B cell (primary cell): ENCODE results near the gene CUL9. TPM values are rescaled to one million over a fixed set of nuclear protein-coding genes. Genes with fewer than 3 reads are reported as not detected.

ENCODE experiments used
- ATAC-seq: fragments of 200-7000 bp; cut with Tn5 transposase; one replicate; pipeline ENCODE4 v1.10.0; 2021; ENCODE audit warnings: low read depth, mild to moderate bottlenecking, moderate number of reproducible peaks, moderate library complexity
- CTCF ChIA-PET: fragments of 350-600 bp; sonication (Branson Sonifier 250); formaldehyde crosslinking; loops from one replicate; lab custom pipeline; 2021; ENCODE audit warnings: antibody characterized with exemption, inconsistent platforms; lab: Charles Lee
- POLR2A ChIA-PET: fragments of 350-600 bp; sonication (Branson Sonifier 250); formaldehyde crosslinking; loops from one replicate; lab custom pipeline; 2021; ENCODE audit warnings: antibody characterized with exemption; lab: Charles Lee
- DNase-seq: peaks from one replicate; pipeline ENCODE4 v3.0.0; 2013
- H2AFZ ChIP-seq: 2 replicates; pipeline ENCODE4 v1.6.1; 2012; ENCODE audit warnings: mild to moderate bottlenecking, low read depth, low read length; ENCODE audit not compliant: insufficient read depth, poor library complexity, severe bottlenecking
- H3K27ac ChIP-seq, 2 donors: 1 replicate in 1 of 2; 2 replicates in 1 of 2; pipeline ENCODE4 v1.5.1; 2012 to 2013; ENCODE audit warnings: low read length in 2 of 2, mild to moderate bottlenecking in 2 of 2, moderate library complexity in 1 of 2
- H3K27me3 ChIP-seq, 4 experiments: fragments of 200-600 bp in 1 of 4; sonication (generic) in 1 of 4; replicated peaks in 1 of 4; 1 replicate in 2 of 4; 2 replicates in 2 of 4; pipeline versions ENCODE4 v1.6.1 to v1.7.0; 2013 to 2016; ENCODE audit warnings: low read length in 3 of 4, mild to moderate bottlenecking in 2 of 4, mixed read lengths in 1 of 4, moderate library complexity in 1 of 4; ENCODE audit not compliant: insufficient read depth in 4 of 4, control insufficient read depth in 3 of 4; ENCODE audit errors: control extremely low read depth in 1 of 4
- H3K36me3 ChIP-seq, 2 experiments: replicated peaks in 1 of 2; 1 replicate in 1 of 2; 2 replicates in 1 of 2; pipeline versions ENCODE4 v1.6.1 to v1.7.1; 2013; ENCODE audit warnings: low read length in 1 of 2; ENCODE audit not compliant: insufficient read depth in 2 of 2, control insufficient read depth in 1 of 2; ENCODE audit errors: control extremely low read depth in 1 of 2, extremely low read depth in 1 of 2
- H3K4me1 ChIP-seq, 2 donors: fragments of 200-600 bp in 1 of 2; sonication (generic) in 1 of 2; 1 replicate in 1 of 2; 2 replicates in 1 of 2; pipeline versions ENCODE4 v1.5.1 to v1.6.1; 2013 to 2017; ENCODE audit warnings: low read length in 2 of 2; ENCODE audit not compliant: control insufficient read depth in 2 of 2, insufficient read depth in 2 of 2
- H3K4me2 ChIP-seq: replicated peaks from 2 replicates; pipeline ENCODE3; 2012; ENCODE audit warnings: mild to moderate bottlenecking, low read depth, low read length; ENCODE audit not compliant: poor library complexity, severe bottlenecking
- H3K4me3 ChIP-seq, 5 experiments: fragments of 200-600 bp in 1 of 5; sonication (generic) in 1 of 5; 1 replicate in 3 of 5; 2 replicates in 2 of 5; pipeline versions ENCODE4 v1.5.1 to v1.7.0; 2011 to 2016; ENCODE audit warnings: low read length in 4 of 5, mild to moderate bottlenecking in 4 of 5, low read depth in 2 of 5, control low read depth in 1 of 5, moderate library complexity in 1 of 5; ENCODE audit not compliant: insufficient read depth in 1 of 5; ENCODE audit errors: control extremely low read depth in 1 of 5, extremely low read depth in 1 of 5
- H3K79me2 ChIP-seq: fragments of 200-600 bp; sonication (generic); one replicate; pipeline ENCODE4 v1.6.0; 2016; ENCODE audit warnings: low read length; ENCODE audit not compliant: control insufficient read depth, insufficient read depth
- H3K9ac ChIP-seq: fragments of 200-600 bp; sonication (generic); 2 replicates; pipeline ENCODE4 v1.6.1; 2017; ENCODE audit warnings: mild to moderate bottlenecking, low read length, moderate library complexity
- H3K9me3 ChIP-seq, 3 donors: one replicate each; pipeline versions ENCODE4 v1.6.1 to v1.7.1; 2013; ENCODE audit warnings: low read length in 2 of 3; ENCODE audit not compliant: control insufficient read depth in 2 of 3, insufficient read depth in 1 of 3; ENCODE audit errors: control extremely low read depth in 1 of 3
- H4K20me1 ChIP-seq: 2 replicates; pipeline ENCODE4 v1.6.0; 2012; ENCODE audit warnings: mild to moderate bottlenecking, low read length; ENCODE audit not compliant: insufficient read depth, control insufficient read depth, poor library complexity, severe bottlenecking
- H3K27ac Mint-ChIP-seq: one replicate; pipeline ENCODE4 v1.8.0; 2021; ENCODE audit warnings: mixed read lengths
- H3K27me3 Mint-ChIP-seq: one replicate; pipeline ENCODE4 v1.8.0; 2021; ENCODE audit warnings: mixed read lengths
- H3K4me1 Mint-ChIP-seq: one replicate; pipeline ENCODE4 v1.8.0; 2021; ENCODE audit warnings: mixed read lengths
- H3K4me3 Mint-ChIP-seq: one replicate; pipeline ENCODE4 v1.8.0; 2021; ENCODE audit warnings: mixed read lengths
- H3K9me3 Mint-ChIP-seq: one replicate; pipeline ENCODE4 v1.8.0; 2022; ENCODE audit warnings: mixed read lengths; ENCODE audit not compliant: insufficient read depth
- CTCF ChIP-seq: fragments of 200-600 bp; IDR thresholded peaks from one replicate; pipeline ENCODE4 v1.8.0; 2022; ENCODE audit warnings: antibody characterized with exemption, mild to moderate bottlenecking
- EZH2 ChIP-seq: IDR thresholded peaks from 2 replicates; pipeline ENCODE4 v1.6.1; 2012; ENCODE audit warnings: borderline replicate concordance, low read depth, mild to moderate bottlenecking, moderate library complexity, low read length; ENCODE audit not compliant: insufficient read depth, poor library complexity, severe bottlenecking
- WGBS: methylation state at CpG from one replicate; pipeline ENCODE4 v1.1.5; 2013; ENCODE audit warnings: missing lambda C conversion rate; ENCODE audit not compliant: insufficient coverage; 5-methylcytosine and 5-hydroxymethylcytosine counted together
- intact Hi-C: fragments of 100-400 bp; cut with micrococcal nuclease; formaldehyde crosslinking; loops from one replicate; pipeline ENCODE4 v1.10.0; 2022
- polyA plus RNA-seq: library from polyadenylated mRNA; depleted of rRNA; stranded (reverse); fragments of >200 nt; gene quantifications from 2 replicates; pipeline ENCODE4 v1.2.3, GENCODE V29; 2012
- total RNA-seq, 2 donors: library from RNA; stranded (reverse); fragments of 120-200 nt in 1 of 2; gene quantifications; 1 replicate in 1 of 2; 2 replicates in 1 of 2; pipeline versions ENCODE4 v1.2.3 to v1.2.4, GENCODE V29; 2013 to 2022

CUL9 gene
- total and polyA plus RNA-seq, 2 donors (not counting 1 experiment from before 2014, with no cell fraction given): 98.0 to 110 TPM

- no peaks in the 10 kb centered on the region for H3K9me3 ChIP-seq
- no peaks in the 10 kb centered on the region for H3K27me3 ChIP-seq
- ChIA-PET CTCF (no interaction called here), POLR2A (no interaction called here)
- Mint-ChIP-seq H3K27me3 (no peaks in the 10 kb centered on the region), H3K4me1 (no peaks in the 10 kb centered on the region), H3K27ac (no peak overlapping the region), H3K9me3 (no peaks in the 10 kb centered on the region), H3K4me3 (no peak overlapping the region)
- ATAC-seq: no peak
- no peaks in the 10 kb centered on the region for H4K20me1 ChIP-seq
- no peaks in the 10 kb centered on the region for H3K4me1 ChIP-seq
- WGBS: 100% methylated on average over 6 of the region's 6 CpGs
- H3K27ac ChIP-seq: no peak overlapping the region
- H3K4me2 ChIP-seq: no peak overlapping the region
- no peak overlapping the region for H3K9ac ChIP-seq
- no peaks in the 10 kb centered on the region for H3K79me2 ChIP-seq
- DNase-seq: no peak
- no peak overlapping the region for H2AFZ ChIP-seq
- peaks cover 0 to 58% of the 10 kb centered on the region in 2 experiments for H3K36me3 ChIP-seq
- no peak overlapping the region for H3K4me3 ChIP-seq
- TF ChIP-seq CTCF: no peak
- TF ChIP-seq EZH2: no peak
- intact Hi-C loops: no loop called here
Observed at GRCh38 chr6:43199912-43200311, 17.9 kb downstream of the CUL9 start.

- POLR2A ChIA-PET: no interaction called here
Observed at GRCh38 chr6:43200541-43200940, 18.5 kb downstream of the CUL9 start.

More at GRCh38 chr6:43200541-43200940, 18.5 kb downstream of the CUL9 start:
- Histone ChIP-seq H3K9me3 (no peaks in the 10 kb centered on the region), H3K4me3 (no peak overlapping the region), H3K9ac (no peak overlapping the region), H3K27me3 (no peaks in the 10 kb centered on the region), H3K79me2 (no peaks in the 10 kb centered on the region), H3K4me2 (no peak overlapping the region), H3K36me3 (peaks cover 0 to 52% of the 10 kb centered on the region in 2 experiments), H2AFZ (no peak overlapping the region), H3K27ac (no peak overlapping the region), H4K20me1 (no peaks in the 10 kb centered on the region), H3K4me1 (no peaks in the 10 kb centered on the region)
- 98% methylated on average over 6 of the region's 6 CpGs for WGBS
- no peak for TF ChIP-seq CTCF
- H3K27me3 Mint-ChIP-seq: no peaks in the 10 kb centered on the region
- CTCF ChIA-PET: no interaction called here
- no peak overlapping the region for H3K27ac Mint-ChIP-seq
- H3K4me3 Mint-ChIP-seq: no peak overlapping the region
- no peaks in the 10 kb centered on the region for H3K4me1 Mint-ChIP-seq
- ATAC-seq (no peak), DNase-seq (no peak)
- H3K9me3 Mint-ChIP-seq: no peaks in the 10 kb centered on the region
- intact Hi-C loops: no loop called here
